Skeletal muscle tissue (tissue), 4 donors: ENCODE measurements around the gene RSPH1. TPM values are rescaled to one million over a fixed set of nuclear protein-coding genes. Genes with fewer than 3 reads are reported as not detected.
"Not testable (repeated sequence)": the region's sequence is repeated elsewhere in the genome, so short reads cannot be mapped to it uniquely, and the experiment has no call there.

ENCODE experiments used
- H3K27ac ChIP-seq: one replicate; pipeline ENCODE4 v1.7.0; 2013; ENCODE audit warnings: mild to moderate bottlenecking, low read depth, low read length, inconsistent platforms
- H3K27me3 ChIP-seq, 3 donors: one replicate each; pipeline ENCODE4 v1.7.0; 2013; ENCODE audit warnings: low read length in 3 of 3; ENCODE audit not compliant: control insufficient read depth in 3 of 3, insufficient read depth in 3 of 3
- H3K36me3 ChIP-seq, 3 donors: one replicate each; pipeline ENCODE4 v1.7.0; 2013; ENCODE audit warnings: low read length in 3 of 3; ENCODE audit not compliant: control insufficient read depth in 3 of 3, insufficient read depth in 3 of 3
- H3K4me1 ChIP-seq, 3 donors: one replicate each; pipeline ENCODE4 v1.7.0; 2013; ENCODE audit warnings: low read length in 3 of 3, mild to moderate bottlenecking in 3 of 3; ENCODE audit not compliant: control insufficient read depth in 3 of 3, insufficient read depth in 3 of 3
- H3K4me3 ChIP-seq, 3 donors: one replicate each; pipeline ENCODE4 v1.7.0; 2013; ENCODE audit warnings: low read length in 3 of 3
- H3K9ac ChIP-seq, 3 donors: one replicate each; pipeline ENCODE4 v1.7.0; 2013; ENCODE audit warnings: low read length in 3 of 3, mild to moderate bottlenecking in 3 of 3, moderate library complexity in 2 of 3, low read depth in 1 of 3
- H3K9me3 ChIP-seq, 3 donors: one replicate each; pipeline ENCODE4 v1.7.0; 2013; ENCODE audit warnings: low read length in 3 of 3; ENCODE audit not compliant: control insufficient read depth in 3 of 3
- total RNA-seq: library from RNA; depleted of rRNA; stranded (reverse); fragments of >200 nt; gene quantifications from one replicate; pipeline ENCODE4 v1.2.3, GENCODE V29; 2014
- donor health status: Osteomylitis.

Gene RSPH1
- total RNA-seq, 1 donor from 2014 or later, result not detected

DNA sequence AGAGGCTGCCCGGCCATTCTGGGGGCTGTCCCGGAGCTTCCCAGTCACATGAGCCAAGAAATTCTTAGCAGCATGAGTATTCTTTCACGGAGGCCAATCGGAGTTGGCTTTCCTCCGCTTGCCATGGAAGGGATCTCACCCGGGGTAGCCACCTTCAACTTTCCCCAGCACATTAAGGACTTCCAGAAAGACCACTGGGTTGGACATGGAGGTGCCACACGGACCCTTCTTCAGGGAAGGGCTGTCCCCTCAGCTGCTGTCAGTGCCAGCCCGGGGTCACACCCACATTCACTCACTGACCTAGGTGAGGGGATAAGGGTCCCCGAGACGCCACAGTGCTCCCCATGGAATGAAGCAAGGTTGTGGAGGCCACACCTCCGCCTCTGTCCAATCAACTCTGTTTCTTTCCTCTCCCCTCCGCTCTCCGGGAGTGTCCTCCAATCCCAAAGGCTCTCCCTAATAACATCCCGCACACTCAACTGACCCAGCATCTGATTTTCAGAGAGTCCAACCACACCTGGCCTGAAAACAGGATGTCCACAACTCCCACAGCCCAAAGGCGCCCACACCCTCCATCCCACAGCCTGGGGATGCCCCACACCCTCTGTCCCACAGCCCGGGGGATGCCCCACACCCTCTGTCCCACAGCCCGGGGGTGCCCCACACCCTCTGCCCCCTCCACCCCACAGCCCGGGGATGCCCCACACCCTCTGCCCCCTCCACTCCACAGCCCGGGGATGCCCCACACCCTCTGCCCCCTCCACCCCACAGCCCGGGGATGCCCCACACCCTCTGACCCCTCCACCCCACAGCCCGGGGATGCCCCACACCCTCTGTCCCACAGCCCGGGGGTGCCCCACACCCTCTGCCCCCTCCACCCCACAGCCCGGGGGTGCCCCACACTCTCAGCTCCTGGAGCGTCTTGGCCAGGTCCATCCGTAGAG, 19.4 kb downstream of the RSPH1 start:
- Histone ChIP-seq H3K27ac (no peak overlapping the region), H3K27me3 (peaks cover 0 to 3% (median 0%) of the 10 kb centered on the region in 3 donors), H3K36me3 (no peaks in the 10 kb centered on the region), H3K4me1 (no peaks in the 10 kb centered on the region), H3K9me3 (no peaks in the 10 kb centered on the region), H3K9ac (no peak overlapping the region), H3K4me3 (no peak overlapping the region)

GRCh38 chr21:42475526-42476387, 20.3 kb downstream of the RSPH1 start:
- H3K4me1 ChIP-seq, result no peaks in the 10 kb centered on the region
- H3K27me3 ChIP-seq, result peaks cover 0 to 3% (median 0%) of the 10 kb centered on the region in 3 donors
- no peaks in the 10 kb centered on the region for H3K9me3 ChIP-seq
- no peak overlapping the region for H3K4me3 ChIP-seq
- no peak overlapping the region for H3K27ac ChIP-seq
- H3K9ac ChIP-seq, result no peak overlapping the region
- H3K36me3 ChIP-seq, result no peaks in the 10 kb centered on the region

DNA sequence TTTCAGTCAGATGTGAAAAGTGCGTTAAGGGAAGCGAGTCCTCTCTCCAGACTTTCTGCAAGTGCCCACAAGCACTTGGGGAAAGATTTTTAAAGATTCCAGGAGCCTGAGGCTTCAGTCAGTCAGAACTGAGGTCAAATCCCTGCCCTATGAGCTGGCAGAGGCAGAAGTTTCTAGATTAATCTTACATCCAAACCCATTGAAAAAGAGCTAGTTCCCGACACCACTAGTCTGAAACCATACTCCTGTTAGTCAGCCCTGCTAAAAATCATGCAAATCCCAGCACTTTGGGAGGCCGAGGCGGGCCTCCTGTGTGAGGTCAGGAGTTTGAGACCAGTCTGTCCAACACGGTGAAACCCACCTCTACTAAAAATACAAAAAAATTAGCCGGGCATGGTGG, 21.0 kb downstream of the RSPH1 start:
- peaks cover 0 to 3% (median 0%) of the 10 kb centered on the region in 3 donors for H3K27me3 ChIP-seq
- H3K9ac ChIP-seq, result no peak overlapping the region
- H3K4me3 ChIP-seq, result no peak overlapping the region
- no peaks in the 10 kb centered on the region for H3K9me3 ChIP-seq
- H3K27ac ChIP-seq, result no peak overlapping the region
- no peaks in the 10 kb centered on the region for H3K4me1 ChIP-seq
- H3K36me3 ChIP-seq, result no peaks in the 10 kb centered on the region

- peaks cover 0 to 3% (median 0%) of the 10 kb centered on the region in 3 donors for H3K27me3 ChIP-seq
- H3K27ac ChIP-seq, result no peak overlapping the region
- H3K36me3 ChIP-seq, result no peaks in the 10 kb centered on the region
- H3K4me3 ChIP-seq, result no peak overlapping the region
- no peaks in the 10 kb centered on the region for H3K4me1 ChIP-seq
- no peak overlapping the region for H3K9ac ChIP-seq
- H3K9me3 ChIP-seq, result no peaks in the 10 kb centered on the region
Observed at GRCh38 chr21:42474043-42474831, 21.8 kb downstream of the RSPH1 start.

GRCh38 chr21:42473498-42474042, 22.5 kb downstream of the RSPH1 start:
- no peaks in the 10 kb centered on the region for H3K36me3 ChIP-seq
- no peak overlapping the region for H3K4me3 ChIP-seq
- H3K27ac ChIP-seq, result no peak overlapping the region
- H3K4me1 ChIP-seq, result no peaks in the 10 kb centered on the region
- peaks cover 0 to 3% (median 0%) of the 10 kb centered on the region in 3 donors for H3K27me3 ChIP-seq
- no peaks in the 10 kb centered on the region for H3K9me3 ChIP-seq
- no peak overlapping the region for H3K9ac ChIP-seq

- Histone ChIP-seq H3K4me3 (no peak overlapping the region), H3K4me1 (peaks cover 0 to under 1% (median 0%) of the 10 kb centered on the region in 3 donors), H3K27me3 (peaks cover 0 to 3% (median 0%) of the 10 kb centered on the region in 3 donors), H3K9ac (no peak overlapping the region), H3K9me3 (no peaks in the 10 kb centered on the region), H3K36me3 (no peaks in the 10 kb centered on the region), H3K27ac (no peak overlapping the region)
Observed at GRCh38 chr21:42472521-42472920, 23.5 kb downstream of the RSPH1 start.

GRCh38 chr21:42471716-42472330, 24.2 kb downstream of the RSPH1 start:
- H3K27me3 ChIP-seq, result peaks cover 0 to 3% (median 0%) of the 10 kb centered on the region in 3 donors
- H3K27ac ChIP-seq, result no peak overlapping the region
- H3K9me3 ChIP-seq, result no peaks in the 10 kb centered on the region
- no peak overlapping the region for H3K4me3 ChIP-seq
- H3K9ac ChIP-seq, result no peak overlapping the region
- no peaks in the 10 kb centered on the region for H3K36me3 ChIP-seq
- H3K4me1 ChIP-seq, result peaks cover 1 to 6% (median 5%) of the 10 kb centered on the region in 3 donors

GRCh38 chr21:42471206-42471605, 24.8 kb downstream of the RSPH1 start:
- no peak overlapping the region for H3K4me3 ChIP-seq
- H3K9me3 ChIP-seq, result no peaks in the 10 kb centered on the region
- peaks cover 5 to 9% (median 5%) of the 10 kb centered on the region in 3 donors for H3K4me1 ChIP-seq
- H3K27ac ChIP-seq, result no peak overlapping the region
- no peaks in the 10 kb centered on the region for H3K27me3 ChIP-seq
- no peak overlapping the region for H3K9ac ChIP-seq
- no peaks in the 10 kb centered on the region for H3K36me3 ChIP-seq

DNA sequence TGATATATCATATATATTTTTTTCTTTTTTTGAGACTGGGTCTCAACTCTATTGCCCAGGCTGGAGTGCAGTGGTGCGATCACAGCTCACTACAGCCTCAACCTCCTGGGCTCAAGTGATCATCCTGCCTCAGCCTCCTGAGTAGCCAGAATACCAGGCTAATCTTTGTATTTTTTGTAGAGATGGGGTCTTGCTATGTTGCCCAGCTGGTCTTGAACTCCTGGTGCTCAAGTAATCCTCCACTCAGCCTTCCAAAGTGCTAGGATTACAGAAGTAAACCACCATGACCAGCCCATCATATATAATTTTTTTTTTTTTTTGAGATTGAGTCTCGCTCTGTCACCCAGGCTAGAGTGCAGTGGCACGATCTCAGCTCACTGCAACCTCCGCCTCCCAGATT, 26.3 kb downstream of the RSPH1 start:
- not testable (repeated sequence) for H3K4me1 ChIP-seq, H3K27ac ChIP-seq, H3K9me3 ChIP-seq, H3K4me3 ChIP-seq, H3K27me3 ChIP-seq, H3K9ac ChIP-seq, H3K36me3 ChIP-seq
